HL-60/S4 (cell line): ENCODE measurements around the gene GRAP2.

Experiments
- in situ Hi-C: fragments of 300-500 bp; cut with MboI; formaldehyde crosslinking; loops from 2 replicates; pipeline ENCODE4 v1.14.3; 2022; ENCODE audit warnings: low sequenced_read_pairs

The GRAP2 gene

GRCh38 chr22:39960791-39961746 is 60.2 kb downstream of the GRAP2 start:
- in situ Hi-C loops = no loop called here

- in situ Hi-C loops = no loop called here
Observed at GRCh38 chr22:39962071-39962470, 61.2 kb downstream of the GRAP2 start.

- in situ Hi-C loops = no loop called here
Observed at GRCh38 chr22:39965748-39966147, 64.9 kb downstream of the GRAP2 start.

- in situ Hi-C loops = no loop called here
Observed at GRCh38 chr22:39966470-39966869, 65.6 kb downstream of the GRAP2 start.

GRCh38 chr22:39967103-39967829 is 66.4 kb downstream of the GRAP2 start:
- in situ Hi-C loops = no loop called here

GRCh38 chr22:39967996-39968972 is 67.4 kb downstream of the GRAP2 start:
- in situ Hi-C loops = no loop called here

- in situ Hi-C loops = no loop called here
Observed at GRCh38 chr22:39970742-39971141, 69.9 kb downstream of the GRAP2 start.

- in situ Hi-C loops = no loop called here
Observed at GRCh38 chr22:39972641-39973040, 71.8 kb downstream of the GRAP2 start.

GRCh38 chr22:39973656-39974055 is 72.8 kb downstream of the GRAP2 start:
- in situ Hi-C loops = no loop called here

GRCh38 chr22:39974065-39974464 is 73.2 kb downstream of the GRAP2 start:
- in situ Hi-C loops = no loop called here

GRCh38 chr22:39979048-39979447 is 78.2 kb downstream of the GRAP2 start:
- in situ Hi-C loops = no loop called here

GRCh38 chr22:39979458-39979857 is 78.6 kb downstream of the GRAP2 start:
- in situ Hi-C loops = no loop called here

GRCh38 chr22:39980596-39980995 is 79.7 kb downstream of the GRAP2 start:
- in situ Hi-C loops = no loop called here

GRCh38 chr22:39983346-39983745 is 82.5 kb downstream of the GRAP2 start:
- in situ Hi-C loops = no loop called here

- in situ Hi-C loops = no loop called here
Observed at GRCh38 chr22:39984006-39984405, 83.1 kb downstream of the GRAP2 start.

- in situ Hi-C loops = no loop called here
Observed at GRCh38 chr22:39984746-39985145, 83.9 kb downstream of the GRAP2 start.

GRCh38 chr22:39985383-39986035 is 84.6 kb downstream of the GRAP2 start:
- in situ Hi-C loops = no loop called here

GRCh38 chr22:39988386-39989114 is 87.7 kb downstream of the GRAP2 start:
- in situ Hi-C loops = no loop called here

- in situ Hi-C loops = no loop called here
Observed at GRCh38 chr22:39989633-39990032, 88.7 kb downstream of the GRAP2 start.

- in situ Hi-C loops = no loop called here
Observed at GRCh38 chr22:39990686-39991085, 89.8 kb downstream of the GRAP2 start.
